K562 (cell line): ENCODE data around the gene TNKS2. TPM values are rescaled to one million over a fixed set of nuclear protein-coding genes. Genes with fewer than 3 reads are reported as not detected.
A peak's percentile ranks its signal among the peaks of the same experiment; 100 is the strongest.

Experiments
- ATAC-seq: fragments of 200-7000 bp; cut with Tn5 transposase; 3 replicates; pipeline ENCODE4 v1.9.1; 2020; ENCODE audit warnings: moderate library complexity
- BruUV-seq: library from RNA; stranded (reverse); fragments of 400-500 nt; replicated peaks from 2 replicates; lab custom pipeline; 2021; lab: Mats Ljungman, UMichigan
- CTCF ChIA-PET: fragments of 300-600 bp; formaldehyde crosslinking; extraction: SDS; loops from one replicate; lab custom pipeline; 2021; ENCODE audit warnings: low intra/inter-chr PET ratio; lab: Yijun Ruan, JAX
- POLR2A ChIA-PET: fragments of 300-600, 350-650 bp; sonication (Branson Sonifier 250); formaldehyde crosslinking; extraction: SDS; loops from one replicate; lab custom pipeline; 2021; ENCODE audit warnings: antibody characterized with exemption, inconsistent platforms; lab: Yijun Ruan, JAX
- DNase-seq, 4 experiments: peaks; one replicate each; pipeline versions ENCODE4 v3.0.0 to v3.0.0-alpha.2; 2011 to 2018; ENCODE audit warnings: low spot score in 3 of 4, mixed read lengths in 3 of 4; ENCODE audit errors: extremely low read depth in 1 of 4
- FAIRE-seq: peaks from 2 replicates; lab custom pipeline; 2011; peaks lifted over from hg19 to GRCh38; lab: Jason Lieb, UNC
- H2AFZ ChIP-seq: 2 replicates; pipeline ENCODE4 v1.6.0; 2011; ENCODE audit warnings: low read depth, low read length, control low read depth, inconsistent platforms
- H3K27ac ChIP-seq: fragments of 200-600 bp; 3 replicates; pipeline ENCODE4 v1.8.0; 2011; ENCODE audit warnings: low read depth, mild to moderate bottlenecking, control low read depth, inconsistent platforms, low read length, moderate library complexity, mixed read lengths; ENCODE audit errors: extremely low read depth
- H3K27me3 ChIP-seq, 2 experiments: fragments of 300-600 bp in 1 of 2; 2 replicates in 1 of 2; 3 replicates in 1 of 2; pipeline versions ENCODE4 v1.6.0 to v1.8.0; 2011; ENCODE audit warnings: inconsistent platforms in 2 of 2, low read length in 2 of 2, mild to moderate bottlenecking in 1 of 2, mixed read lengths in 1 of 2, moderate library complexity in 1 of 2; ENCODE audit not compliant: control insufficient read depth in 2 of 2, insufficient read depth in 2 of 2
- H3K36me3 ChIP-seq: fragments of 300-600 bp; 3 replicates; pipeline ENCODE4 v1.8.0; 2011; ENCODE audit warnings: mild to moderate bottlenecking, low read length, inconsistent platforms; ENCODE audit not compliant: control insufficient read depth, insufficient read depth
- H3K4me1 ChIP-seq, 2 experiments: fragments of 200-600 bp in 1 of 2; replicated peaks in 1 of 2; 2 replicates in 1 of 2; 3 replicates in 1 of 2; pipeline versions ENCODE4 v1.5.1 to v1.8.0; 2011; ENCODE audit warnings: inconsistent platforms in 2 of 2, low read length in 2 of 2, mild to moderate bottlenecking in 1 of 2, mixed read lengths in 1 of 2, moderate library complexity in 1 of 2; ENCODE audit not compliant: control insufficient read depth in 2 of 2, insufficient read depth in 2 of 2
- H3K4me2 ChIP-seq: 2 replicates; pipeline ENCODE4 v1.6.1; 2011; ENCODE audit warnings: low read length, control low read depth, inconsistent platforms, mixed read lengths; ENCODE audit not compliant: insufficient read depth
- H3K4me3 ChIP-seq: fragments of 200-600 bp; sonication (generic), shearing (Covaris generic); 2 replicates; pipeline ENCODE4 v1.5.1; 2016; ENCODE audit warnings: control low read depth, inconsistent platforms
- H3K79me2 ChIP-seq: fragments of 200-600 bp; 3 replicates; pipeline ENCODE4 v1.8.0; 2011; ENCODE audit warnings: low read length, inconsistent platforms; ENCODE audit not compliant: control insufficient read depth, insufficient read depth
- H3K9ac ChIP-seq, 2 experiments: 2 replicates each; pipeline versions ENCODE4 v1.6.0 to v1.6.1; 2011; ENCODE audit warnings: low read depth in 2 of 2, low read length in 2 of 2, control low read depth in 1 of 2, inconsistent platforms in 1 of 2, mild to moderate bottlenecking in 1 of 2, mixed read lengths in 1 of 2; ENCODE audit not compliant: insufficient read depth in 1 of 2
- H3K9me1 ChIP-seq: one replicate; pipeline ENCODE4 v1.6.0; 2011; ENCODE audit warnings: inconsistent platforms, mild to moderate bottlenecking, low read length, moderate library complexity; ENCODE audit not compliant: control insufficient read depth, insufficient read depth
- H3K9me3 ChIP-seq: replicated peaks from 2 replicates; pipeline ENCODE4 v1.5.1; 2011; ENCODE audit warnings: low read depth, low read length, inconsistent platforms; ENCODE audit not compliant: control insufficient read depth, insufficient read depth
- H4K20me1 ChIP-seq: replicated peaks from 2 replicates; pipeline ENCODE4 v1.6.1; 2011; ENCODE audit warnings: low read length, inconsistent platforms, mixed read lengths; ENCODE audit not compliant: control insufficient read depth, insufficient read depth
- C11orf30 ChIP-seq: fragments of 450-650 bp; IDR thresholded peaks from 2 replicates; pipeline ENCODE4 v1.6.1; 2016; ENCODE audit warnings: low read depth, mild to moderate bottlenecking
- CBFA2T2 ChIP-seq: fragments of 450-650 bp; conservative IDR thresholded peaks from 2 replicates; pipeline ENCODE4 v1.6.1; 2017; ENCODE audit warnings: mild to moderate bottlenecking
- CBFB ChIP-seq: sonication (generic); formaldehyde crosslinking; IDR thresholded peaks from 2 replicates; pipeline ENCODE4 v1.4.0; 2020; ENCODE audit warnings: mild to moderate bottlenecking, missing genetic modification reagents
- CREM ChIP-seq: IDR thresholded peaks from 2 replicates; pipeline ENCODE4 v1.6.1; 2014; ENCODE audit warnings: antibody characterized with exemption, low read depth
- MAFF ChIP-seq: IDR thresholded peaks from 2 replicates; pipeline ENCODE4 v1.6.1; 2012; ENCODE audit warnings: low read length, improper control_type of control experiment
- MAFK ChIP-seq: IDR thresholded peaks from 2 replicates; pipeline ENCODE4 v1.6.1; 2011; ENCODE audit warnings: low read length, improper control_type of control experiment
- STAT6 ChIP-seq: sonication (generic); formaldehyde crosslinking; IDR thresholded peaks from 2 replicates; pipeline ENCODE4 v1.8.1; 2023; ENCODE audit warnings: mild to moderate bottlenecking, missing genetic modification reagents
- ZNF316 ChIP-seq: fragments of 450-650 bp; IDR thresholded peaks from 2 replicates; pipeline ENCODE4 v1.6.1; 2016
- WGBS: fragments of 100-300 bp; shearing (Covaris generic); methylation state at CpG from one replicate; pipeline ENCODE4 v1.1.6; 2016; ENCODE audit warnings: low coverage, mixed read lengths; ENCODE audit not compliant: insufficient coverage; ENCODE audit errors: missing lambda C conversion rate; 5-methylcytosine and 5-hydroxymethylcytosine counted together
- in situ Hi-C: fragments of 300-500 bp; cut with MboI; formaldehyde crosslinking; loops from 4 replicates; pipeline ENCODE4 v1.15.0; 2018; ENCODE audit warnings: inconsistent platforms, mixed read lengths
- intact Hi-C: fragments of 100-400 bp; cut with micrococcal nuclease; formaldehyde crosslinking; loops from 2 replicates; pipeline ENCODE4 v1.14.2; 2022
- polyA plus RNA-seq, 8 experiments: library from polyadenylated mRNA; depleted of rRNA in 4 of 8; stranded (reverse) in 5 of 8; unstranded in 3 of 8; fragments of >200 nt; fragmentation: Nextera tagmentation in 2 of 8; fragmentation: Illumina TruSeq in 1 of 8; extraction: Ambion mirVana in 2 of 8; extraction: Trizol in 1 of 8; gene quantifications; 2 replicates each; pipeline versions ENCODE4 v1.2.1 to v1.2.3, GENCODE V29; 2011 to 2014; ENCODE audit warnings: inconsistent platforms in 1 of 8, missing spikeins in 1 of 8
- small RNA-seq: library from RNA; depleted of rRNA; stranded (forward); fragments of <200 nt; gene quantifications from one replicate; pipeline ENCODE3, GENCODE V24; 2014
- total RNA-seq, 7 experiments: library from RNA; depleted of rRNA in 6 of 7; stranded (reverse); fragments of >200 nt in 6 of 7; fragmentation: Illumina TruSeq in 2 of 7; extraction: Trizol in 2 of 7; gene quantifications; 2 replicates each; pipeline versions ENCODE4 v1.2.1 to v1.2.3, GENCODE V29; 2011 to 2021; ENCODE audit warnings: low replicate concordance in 1 of 7

The TNKS2 gene
- total and polyA plus RNA-seq, 9 of the 15 experiments (the other 6 are each of a cell fraction or from before 2014, with no cell fraction given): 3.5 to 19.8 (median 8.6) TPM

DNA sequence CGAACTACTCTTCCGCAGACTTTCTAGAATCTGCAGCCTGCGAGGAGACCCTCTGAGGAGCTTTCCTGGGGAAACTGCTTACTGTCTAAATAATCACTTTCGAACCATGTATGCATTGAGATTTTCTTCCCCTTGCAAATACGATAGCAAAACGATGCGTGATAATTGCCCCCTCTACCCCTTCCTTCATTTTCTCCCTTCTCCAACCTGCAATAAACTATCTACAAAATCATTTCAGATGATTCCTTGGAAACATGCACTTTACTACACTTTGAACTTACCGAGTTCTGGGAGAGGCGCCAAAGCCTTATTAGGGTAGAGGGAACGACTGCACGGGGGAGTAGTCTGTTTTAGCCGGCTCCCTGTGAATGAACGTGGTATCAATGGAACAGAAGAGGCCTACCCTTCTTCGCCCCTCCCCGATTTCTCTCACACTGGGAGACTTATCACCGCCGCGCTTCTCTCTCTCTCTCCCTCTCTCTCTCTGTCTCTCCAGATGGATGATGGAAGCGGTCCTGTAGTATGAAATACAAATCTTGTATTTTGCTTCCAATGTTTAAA, 111.0 kb downstream of the TNKS2 start, which contains the start of gene FGFBP3 (continued):
- TF ChIP-seq CREM (no peak), CBFA2T2 (no peak), STAT6 (CRISPR knock-in tag) (no peak)
- TF ChIP-seq, all 486 proteins: peak for 15

DNA sequence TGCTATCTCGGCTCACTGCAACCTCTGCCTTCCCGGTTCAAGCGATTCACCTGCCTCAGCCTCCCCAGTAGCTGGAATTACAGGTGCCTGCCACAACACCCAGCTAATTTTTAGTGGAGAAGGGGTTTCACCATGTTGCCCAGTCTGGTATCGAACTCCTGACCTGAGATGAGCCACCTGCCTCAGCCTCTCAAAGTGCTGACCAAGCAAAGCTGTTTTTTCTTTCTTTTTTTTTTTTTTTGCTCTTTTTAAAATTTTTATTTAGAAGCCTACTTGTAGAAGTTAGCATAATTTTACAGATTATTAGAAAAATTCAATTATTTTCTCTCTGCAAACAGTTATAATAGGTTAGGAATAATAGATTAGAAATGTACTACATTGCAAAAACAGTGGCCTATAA, 112.2 kb downstream of the TNKS2 start:
- intact Hi-C loops: loop anchor here (5.0 kb wide), 2 partner anchors 613 to 1158 kb away; no protein-coding TSS in a partner anchor
- 72% methylated on average over 4 of the region's 4 CpGs for WGBS
- ATAC-seq (no peak), DNase-seq (no peak), FAIRE-seq (no peak)
- Histone ChIP-seq H3K27me3 (no peaks in the 10 kb centered on the region), H3K4me2 (no peak overlapping the region), H3K27ac (no peak overlapping the region), H3K4me1 (peaks cover 0 to 10% of the 10 kb centered on the region in 2 experiments; a peak in 2 of 5 replicates), H3K9me3 (no peaks in the 10 kb centered on the region), H2AFZ (no peak overlapping the region), H3K9ac (no peak overlapping the region), H3K4me3 (no peak overlapping the region), H4K20me1 (no peaks in the 10 kb centered on the region), H3K36me3 (no peaks in the 10 kb centered on the region), H3K79me2 (peaks cover 7% of the 10 kb centered on the region; the same call in 1 of the 3 replicates), H3K9me1 (no peaks in the 10 kb centered on the region)
- ChIA-PET CTCF (interaction anchor here (1.1 kb wide), 1 partner anchor 150 kb away, joined by 7 read pairs; no protein-coding TSS in a partner anchor), POLR2A (no interaction called here)
- peak; percentile 84 for TF ChIP-seq ZNF316
- TF ChIP-seq C11orf30: peak; percentile 56; the same call in 1 of the 2 replicates
- peak; percentile 38; the same call in 1 of the 2 replicates for TF ChIP-seq MAFK
- peak; percentile 38; the same call in 1 of the 2 replicates for TF ChIP-seq MAFF
- no peak for TF ChIP-seq CBFB
- in situ Hi-C loops: loop anchor here (25.0 kb wide), 2 partner anchors 623 to 998 kb away; partner anchors contain the start of gene ANKRD1
- no TSS peak for BruUV-seq

Small RNAs within 50 kb of the gene (small RNA-seq; reads per million reads assigned to genes)
- not detected for gene AL359198.2
- gene SRP9P1: not detected

Other genes starting within 250 kb of the TNKS2 start
- gene PPP1R3C, start 165.4 kb upstream of the TNKS2 start, total RNA-seq (2014; rRNA removed): 0.08 TPM in 1 of 2 replicates, not detected in the other
- gene PPP1R3C, start 165.4 kb upstream of the TNKS2 start, total RNA-seq (2014; rRNA removed; fragmentation: Illumina TruSeq; extraction: Trizol): 0.10 and 0.11 TPM in 2 replicates
- not detected in 2 replicates for gene PPP1R3C, start 165.4 kb upstream of the TNKS2 start, total RNA-seq (2015; rRNA removed; fragmentation: Illumina TruSeq; extraction: Trizol)
- gene PPP1R3C, start 165.4 kb upstream of the TNKS2 start, total RNA-seq (2021): 0.24 TPM in 1 of 2 replicates, not detected in the other
- 0.06 and 4.5 TPM in 2 replicates for gene PPP1R3C, start 165.4 kb upstream of the TNKS2 start, polyA plus RNA-seq (2011; rRNA removed)
- gene PPP1R3C, start 165.4 kb upstream of the TNKS2 start, polyA plus RNA-seq (2014; fragmentation: Illumina TruSeq; extraction: Trizol): 0.10 TPM in 2 replicates
- gene PPP1R3C, start 165.4 kb upstream of the TNKS2 start, polyA plus RNA-seq (2014; fragmentation: Nextera tagmentation; extraction: Ambion mirVana): under 1 TPM; 0.13 to 0.14 TPM
- gene PPP1R3C, start 165.4 kb upstream of the TNKS2 start, polyA plus RNA-seq (2014; rRNA removed): 0.07 TPM in 1 of 2 replicates, not detected in the other
- gene FGFBP3, start 111.1 kb downstream of the TNKS2 start, total RNA-seq (2014; rRNA removed): 1.6 and 2.5 TPM in 2 replicates
- 1.3 and 1.7 TPM in 2 replicates for gene FGFBP3, start 111.1 kb downstream of the TNKS2 start, total RNA-seq (2014; rRNA removed; fragmentation: Illumina TruSeq; extraction: Trizol)
- gene FGFBP3, start 111.1 kb downstream of the TNKS2 start, total RNA-seq (2015; rRNA removed; fragmentation: Illumina TruSeq; extraction: Trizol): 1.4 and 1.5 TPM in 2 replicates
- 3.0 TPM in 2 replicates for gene FGFBP3, start 111.1 kb downstream of the TNKS2 start, total RNA-seq (2021)
- gene FGFBP3, start 111.1 kb downstream of the TNKS2 start, polyA plus RNA-seq (2011; rRNA removed): 0.84 and 0.91 TPM in 2 replicates
- gene FGFBP3, start 111.1 kb downstream of the TNKS2 start, polyA plus RNA-seq (2014; fragmentation: Illumina TruSeq; extraction: Trizol): 1.8 and 2.0 TPM in 2 replicates
- gene FGFBP3, start 111.1 kb downstream of the TNKS2 start, polyA plus RNA-seq (2014; fragmentation: Nextera tagmentation; extraction: Ambion mirVana): under 1 TPM; 0.58 to 0.78 TPM
- gene FGFBP3, start 111.1 kb downstream of the TNKS2 start, polyA plus RNA-seq (2014; rRNA removed): 2.2 and 2.4 TPM in 2 replicates
- 23.6 and 26.3 TPM in 2 replicates for gene BTAF1, start 125.3 kb downstream of the TNKS2 start, total RNA-seq (2014; rRNA removed)
- 38.8 and 43.3 TPM in 2 replicates for gene BTAF1, start 125.3 kb downstream of the TNKS2 start, total RNA-seq (2014; rRNA removed; fragmentation: Illumina TruSeq; extraction: Trizol)
- 36.6 and 39.3 TPM in 2 replicates for gene BTAF1, start 125.3 kb downstream of the TNKS2 start, total RNA-seq (2015; rRNA removed; fragmentation: Illumina TruSeq; extraction: Trizol)
- 28.8 and 30.5 TPM in 2 replicates for gene BTAF1, start 125.3 kb downstream of the TNKS2 start, total RNA-seq (2021)
- gene BTAF1, start 125.3 kb downstream of the TNKS2 start, polyA plus RNA-seq (2011; rRNA removed): 70.7 and 86.7 TPM in 2 replicates
- 24.5 and 26.7 TPM in 2 replicates for gene BTAF1, start 125.3 kb downstream of the TNKS2 start, polyA plus RNA-seq (2014; fragmentation: Illumina TruSeq; extraction: Trizol)
- 1 to 10 TPM; 6.6 to 9.7 TPM for gene BTAF1, start 125.3 kb downstream of the TNKS2 start, polyA plus RNA-seq (2014; fragmentation: Nextera tagmentation; extraction: Ambion mirVana)
- 32.0 and 39.5 TPM in 2 replicates for gene BTAF1, start 125.3 kb downstream of the TNKS2 start, polyA plus RNA-seq (2014; rRNA removed)